RWPE2 (cell line): Measurements from ENCODE around the gene PPIH.
"Not testable (repeated sequence)": the region's sequence is repeated elsewhere in the genome, so short reads cannot be mapped to it uniquely, and the experiment has no call there.

Source experiments
- ATAC-seq: fragments of 200-7000 bp; cut with Tn5 transposase; 3 replicates; pipeline ENCODE4 v1.9.1; 2021; ENCODE audit warnings: low read depth
- DNase-seq: peaks from one replicate; pipeline ENCODE4 v3.0.0-alpha.2; 2020; ENCODE audit warnings: low spot score
- H3K27ac ChIP-seq: fragments of 450-650 bp; 2 replicates; pipeline ENCODE4 v1.5.1; 2017; ENCODE audit warnings: mild to moderate bottlenecking; ENCODE audit not compliant: poor library complexity, severe bottlenecking
- H3K27me3 ChIP-seq: fragments of 250-450 bp; sonication (Bioruptor Pico); 2 replicates; pipeline ENCODE4 v1.5.1; 2021; ENCODE audit warnings: mild to moderate bottlenecking, moderate library complexity; ENCODE audit not compliant: insufficient read depth, poor library complexity, severe bottlenecking
- H3K36me3 ChIP-seq: fragments of 250-450 bp; sonication (Bioruptor Pico); 2 replicates; pipeline ENCODE4 v1.5.1; 2020; ENCODE audit warnings: low read depth, mild to moderate bottlenecking, moderate library complexity
- H3K4me1 ChIP-seq: fragments of 250-450 bp; sonication (Bioruptor Pico); 2 replicates; pipeline ENCODE4 v1.5.1; 2021; ENCODE audit warnings: mild to moderate bottlenecking, moderate library complexity; ENCODE audit not compliant: insufficient read depth, poor library complexity, severe bottlenecking
- H3K4me3 ChIP-seq: fragments of 250-450 bp; sonication (Bioruptor Pico); 2 replicates; pipeline ENCODE4 v1.5.1; 2021; ENCODE audit warnings: mild to moderate bottlenecking, moderate library complexity; ENCODE audit not compliant: severe bottlenecking
- H3K9me3 ChIP-seq: fragments of 250-450 bp; sonication (Bioruptor Pico); 2 replicates; pipeline ENCODE4 v1.5.1; 2021; ENCODE audit warnings: mild to moderate bottlenecking, moderate library complexity; ENCODE audit not compliant: severe bottlenecking
- CTCF ChIP-seq: fragments of 450-650 bp; IDR thresholded peaks from one replicate; pipeline ENCODE4 v1.5.1; 2017; ENCODE audit warnings: mild to moderate bottlenecking, moderate library complexity; ENCODE audit not compliant: poor library complexity, severe bottlenecking

Gene PPIH

DNA sequence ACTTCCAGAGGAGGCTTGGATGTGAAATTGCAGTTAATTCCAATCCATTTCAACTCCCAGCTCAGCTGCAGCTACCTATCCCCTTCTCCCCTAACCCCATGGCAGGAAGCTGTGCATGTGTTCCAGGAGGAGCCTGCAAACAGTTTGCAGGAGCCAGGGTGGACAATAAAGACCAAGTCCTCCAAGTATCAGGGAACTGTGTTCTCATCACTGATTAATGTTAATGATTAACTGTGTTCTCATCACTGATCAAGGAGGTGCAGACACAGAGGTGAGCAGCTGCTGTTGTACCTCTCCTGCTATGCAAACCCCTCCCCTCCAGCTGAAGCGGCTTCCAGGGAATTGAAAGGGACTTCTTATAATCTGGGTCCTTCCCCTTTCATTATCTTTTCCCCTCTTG, 62.6 kb downstream of the PPIH start:
- ATAC-seq (no peak), DNase-seq (no peak)
- Histone ChIP-seq H3K4me3 (no peak overlapping the region), H3K9me3 (no peaks in the 10 kb centered on the region), H3K36me3 (no peaks in the 10 kb centered on the region), H3K27me3 (no peaks in the 10 kb centered on the region), H3K4me1 (no peaks in the 10 kb centered on the region), H3K27ac (no peak overlapping the region)
- no peak for TF ChIP-seq CTCF

- Histone ChIP-seq H3K27ac (no peak overlapping the region), H3K4me3 (no peak overlapping the region), H3K36me3 (no peaks in the 10 kb centered on the region), H3K27me3 (no peaks in the 10 kb centered on the region), H3K9me3 (no peaks in the 10 kb centered on the region), H3K4me1 (no peaks in the 10 kb centered on the region)
- no peak for TF ChIP-seq CTCF
- ATAC-seq = no peak
- no peak for DNase-seq
Measured at GRCh38 chr1:42721926-42722325, 63.7 kb downstream of the PPIH start.

GRCh38 chr1:42722403-42722802, 64.2 kb downstream of the PPIH start:
- not testable (repeated sequence) for DNase-seq

DNA sequence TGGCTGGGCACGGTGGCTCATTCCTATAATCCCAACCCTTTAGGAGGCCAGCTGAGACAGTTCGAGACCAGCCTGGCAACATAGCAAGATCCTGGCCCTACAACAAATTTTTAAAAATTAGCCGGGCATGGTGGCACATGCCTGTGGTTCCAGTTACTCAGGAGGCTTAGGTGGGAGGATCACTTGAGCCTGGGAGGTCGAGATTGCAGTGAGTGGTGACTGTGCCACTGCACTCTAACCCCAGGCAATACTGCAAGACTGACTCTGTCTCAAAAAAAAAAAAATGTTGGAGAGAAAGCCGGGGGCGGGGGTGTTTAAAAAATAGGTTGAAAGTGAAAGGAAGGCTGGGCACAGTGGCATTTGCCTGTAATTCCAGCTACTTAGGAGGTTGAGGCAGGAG, 65.3 kb downstream of the PPIH start:
- Histone ChIP-seq H3K27ac (no peak overlapping the region), H3K36me3 (no peaks in the 10 kb centered on the region), H3K4me1 (no peaks in the 10 kb centered on the region), H3K9me3 (no peaks in the 10 kb centered on the region), H3K27me3 (no peaks in the 10 kb centered on the region), H3K4me3 (no peak overlapping the region)
- ATAC-seq (no peak), DNase-seq (no peak)
- no peak for TF ChIP-seq CTCF

More at GRCh38 chr1:42722403-42722802, 64.2 kb downstream of the PPIH start:
- ATAC-seq, H3K4me3 ChIP-seq, H3K9me3 ChIP-seq, H3K36me3 ChIP-seq, H3K27ac ChIP-seq, H3K27me3 ChIP-seq, H3K4me1 ChIP-seq: not testable (repeated sequence)

DNA sequence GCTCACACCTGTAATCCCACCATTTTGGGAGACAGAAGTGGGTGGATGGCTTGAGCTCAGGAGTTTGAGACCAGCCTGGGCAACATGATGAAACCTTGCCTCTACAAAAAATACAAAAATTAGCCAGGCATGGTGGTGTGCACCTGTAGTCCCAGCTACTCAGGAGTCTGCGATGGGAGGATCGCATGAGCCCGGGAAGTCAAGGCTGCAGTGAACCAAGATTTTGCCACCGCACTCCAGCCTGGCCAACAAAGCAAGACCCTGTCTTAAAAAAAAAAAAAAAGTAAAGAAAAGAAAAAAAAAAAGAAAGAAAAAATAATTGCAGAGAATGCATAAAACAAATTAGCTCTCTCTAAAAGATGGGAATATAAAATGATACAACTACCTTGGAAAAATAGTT, 67.6 kb downstream of the PPIH start:
- not testable (repeated sequence) for H3K4me1 ChIP-seq, H3K9me3 ChIP-seq, H3K27me3 ChIP-seq, ATAC-seq, DNase-seq, H3K36me3 ChIP-seq, H3K27ac ChIP-seq, H3K4me3 ChIP-seq
